PC-3 (cell line): ENCODE data around the gene TMEM40. TPM values are rescaled to one million over a fixed set of nuclear protein-coding genes. Genes with fewer than 3 reads are reported as not detected.

Experiments
- ATAC-seq: fragments of 200-7000 bp; cut with Tn5 transposase; 2 replicates; pipeline ENCODE4 v1.9.1; 2020; ENCODE audit warnings: mild to moderate bottlenecking, moderate library complexity
- BruUV-seq: library from RNA; stranded (reverse); fragments of 400-500 nt; replicated peaks from 2 replicates; lab custom pipeline; 2021; lab: Mats Ljungman, UMichigan
- CTCF ChIA-PET: fragments of 300-600 bp; sonication (Branson Sonifier 250); formaldehyde crosslinking; loops from one replicate; lab custom pipeline; 2022; ENCODE audit warnings: antibody characterized with exemption; lab: Charles Lee
- POLR2A ChIA-PET: fragments of 300-600 bp; sonication (Branson Sonifier 250); formaldehyde crosslinking; loops from one replicate; lab custom pipeline; 2022; ENCODE audit warnings: antibody characterized with exemption; ENCODE audit not compliant: unreplicated experiment; lab: Charles Lee
- DNase-seq: peaks from one replicate; pipeline ENCODE4 v3.0.0-alpha.2; 2015
- H2AFZ ChIP-seq: fragments of 300-600 bp; sonication (generic); 2 replicates; pipeline ENCODE4 v1.6.0; 2016; ENCODE audit warnings: antibody characterized with exemption, low read length
- H3F3A ChIP-seq: fragments of 300-600 bp; sonication (generic); one replicate; pipeline ENCODE4 v1.6.0; 2017; ENCODE audit warnings: antibody characterized with exemption, low read length, control low read depth, mild to moderate bottlenecking; ENCODE audit not compliant: unreplicated experiment
- H3K27ac ChIP-seq: fragments of 300-600 bp; sonication (generic); 2 replicates; pipeline ENCODE4 v1.5.1; 2016; ENCODE audit warnings: mild to moderate bottlenecking, low read length
- H3K27me3 ChIP-seq: fragments of 300-600 bp; sonication (generic); 2 replicates; pipeline ENCODE4 v1.6.1; 2016; ENCODE audit warnings: low read length, mixed read lengths
- H3K36me3 ChIP-seq: fragments of 300-600 bp; sonication (generic); 2 replicates; pipeline ENCODE4 v1.6.1; 2016; ENCODE audit warnings: low read depth, mixed run types, low read length, mixed read lengths
- H3K4me1 ChIP-seq: fragments of 300-600 bp; sonication (generic); 2 replicates; pipeline ENCODE4 v1.5.1; 2016; ENCODE audit warnings: low read length; ENCODE audit not compliant: insufficient read depth
- H3K4me2 ChIP-seq: fragments of 300-600 bp; sonication (generic); 2 replicates; pipeline ENCODE4 v1.6.0; 2016; ENCODE audit warnings: low read length
- H3K4me3 ChIP-seq: fragments of 300-600 bp; sonication (generic); 2 replicates; pipeline ENCODE4 v1.5.1; 2016; ENCODE audit warnings: mild to moderate bottlenecking, low read length, mixed read lengths
- H3K79me2 ChIP-seq: fragments of 300-600 bp; sonication (generic); 2 replicates; pipeline ENCODE4 v1.6.1; 2017; ENCODE audit warnings: low read length, mixed read lengths
- H3K9ac ChIP-seq: fragments of 300-600 bp; sonication (generic); 2 replicates; pipeline ENCODE4 v1.6.0; 2016; ENCODE audit warnings: mild to moderate bottlenecking, low read length
- H3K9me2 ChIP-seq: fragments of 300-600 bp; sonication (generic); replicated peaks from 2 replicates; pipeline ENCODE4 v1.6.1; 2016; ENCODE audit warnings: mixed run types, low read length, mixed read lengths
- H3K9me3 ChIP-seq: fragments of 300-600 bp; sonication (generic); 2 replicates; pipeline ENCODE4 v1.6.1; 2016; ENCODE audit warnings: low read length, mixed read lengths
- H4K20me1 ChIP-seq: fragments of 300-600 bp; sonication (generic); 2 replicates; pipeline ENCODE4 v1.6.1; 2016; ENCODE audit warnings: low read length, mixed read lengths
- CTCF ChIP-seq: fragments of 300-600 bp; sonication (generic); conservative IDR thresholded peaks from 2 replicates; pipeline ENCODE4 v1.5.1; 2017; ENCODE audit warnings: antibody characterized with exemption, low read depth, mild to moderate bottlenecking, low read length
- EZH2 ChIP-seq: fragments of 300-600 bp; sonication (generic); IDR thresholded peaks from one replicate; pipeline ENCODE4 v1.6.1; 2017; ENCODE audit warnings: antibody characterized with exemption, mild to moderate bottlenecking, low read length; ENCODE audit not compliant: unreplicated experiment
- EZH2phosphoT487 ChIP-seq: fragments of 300-600 bp; sonication (generic); IDR thresholded peaks from 2 replicates; pipeline ENCODE4 v1.6.1; 2018; ENCODE audit warnings: mild to moderate bottlenecking, antibody characterized with exemption, low read length, borderline replicate concordance
- intact Hi-C: fragments of 100-400 bp; cut with micrococcal nuclease; formaldehyde crosslinking; loops from 2 replicates; pipeline ENCODE4 v1.9.0; 2023
- total RNA-seq: library from RNA; depleted of rRNA; stranded (reverse); fragments of >200 nt; gene quantifications from 2 replicates; pipeline ENCODE4 v1.2.3, GENCODE V29; 2014

Gene TMEM40
- total RNA-seq, 1 experiment from 2014 or later: 10.4 TPM

- H3K9me3 ChIP-seq: no peaks in the 10 kb centered on the region
- no peak for ATAC-seq
- H3F3A ChIP-seq: no peaks in the 10 kb centered on the region
- no peaks in the 10 kb centered on the region for H3K9me2 ChIP-seq
- POLR2A ChIA-PET: no interaction called here
- BruUV-seq: no TSS peak
- CTCF ChIA-PET: no interaction called here
- H3K9ac ChIP-seq: no peak overlapping the region
- intact Hi-C loops: no loop called here
- H3K27ac ChIP-seq: no peak overlapping the region
- no peaks in the 10 kb centered on the region for H4K20me1 ChIP-seq
- no peaks in the 10 kb centered on the region for H3K79me2 ChIP-seq
- no peaks in the 10 kb centered on the region for H3K4me1 ChIP-seq
- H3K4me3 ChIP-seq: no peak overlapping the region
- no peak overlapping the region for H3K4me2 ChIP-seq
- DNase-seq: no peak
- no peak overlapping the region for H2AFZ ChIP-seq
- TF ChIP-seq EZH2phosphoT487: no peak
- no peak for TF ChIP-seq EZH2
- TF ChIP-seq CTCF: no peak
- H3K27me3 ChIP-seq: no peaks in the 10 kb centered on the region
- no peaks in the 10 kb centered on the region for H3K36me3 ChIP-seq
These were observed 66.6 kb downstream of the TMEM40 start for GRCh38 chr3:12692444-12692843.

- CTCF ChIA-PET: no interaction called here
- Histone ChIP-seq H3K9me2 (no peaks in the 10 kb centered on the region), H3F3A (no peaks in the 10 kb centered on the region), H3K79me2 (no peaks in the 10 kb centered on the region), H2AFZ (no peak overlapping the region), H3K9ac (no peak overlapping the region), H3K27ac (no peak overlapping the region), H3K36me3 (no peaks in the 10 kb centered on the region), H3K27me3 (no peaks in the 10 kb centered on the region), H3K4me3 (no peak overlapping the region), H3K9me3 (no peaks in the 10 kb centered on the region), H3K4me2 (no peak overlapping the region), H4K20me1 (no peaks in the 10 kb centered on the region), H3K4me1 (no peaks in the 10 kb centered on the region)
- DNase-seq (no peak), ATAC-seq (peak; percentile 15; the same call in 1 of the 2 replicates)
- intact Hi-C loops: no loop called here
- TF ChIP-seq EZH2phosphoT487: no peak
- TF ChIP-seq EZH2: no peak
- no peak for TF ChIP-seq CTCF
- POLR2A ChIA-PET: no interaction called here
- no TSS peak for BruUV-seq
These were observed 68.9 kb downstream of the TMEM40 start for GRCh38 chr3:12689997-12690711.

- Histone ChIP-seq H3K27ac (no peak overlapping the region), H3K9me3 (no peaks in the 10 kb centered on the region), H3K9me2 (no peaks in the 10 kb centered on the region), H3K4me1 (no peaks in the 10 kb centered on the region), H3K36me3 (no peaks in the 10 kb centered on the region), H2AFZ (no peak overlapping the region), H3K9ac (no peak overlapping the region), H4K20me1 (no peaks in the 10 kb centered on the region), H3K79me2 (no peaks in the 10 kb centered on the region), H3F3A (no peaks in the 10 kb centered on the region), H3K4me2 (no peak overlapping the region), H3K4me3 (no peak overlapping the region), H3K27me3 (no peaks in the 10 kb centered on the region)
- BruUV-seq: no TSS peak
- ChIA-PET CTCF (no interaction called here), POLR2A (no interaction called here)
- DNase-seq (no peak), ATAC-seq (no peak)
- intact Hi-C loops: no loop called here
- TF ChIP-seq EZH2: no peak
- TF ChIP-seq EZH2phosphoT487: no peak
- TF ChIP-seq CTCF: no peak
These were observed 71.1 kb downstream of the TMEM40 start for GRCh38 chr3:12687948-12688347.
